A549 (cell line): ENCODE data around the gene HSP90AA1.

ENCODE experiments used
- BCL3 ChIP-seq: fragments of >200 bp; sonication (Bioruptor Twin); formaldehyde crosslinking; IDR thresholded peaks from 3 replicates; pipeline ENCODE4 v1.6.1; 2016
- EP300 ChIP-seq, 2 experiments: fragments of >200 bp; sonication (Bioruptor Twin); formaldehyde crosslinking; IDR thresholded peaks; 2 replicates in 1 of 2; 3 replicates in 1 of 2; pipeline ENCODE4 v1.6.1; 2016 to 2017
- JUN ChIP-seq, 2 experiments: fragments of >200 bp; sonication (Bioruptor Twin); formaldehyde crosslinking; IDR thresholded peaks; 2 replicates in 1 of 2; 3 replicates in 1 of 2; pipeline ENCODE4 v1.6.1; 2016 to 2017
- KDM5A ChIP-seq: fragments of 200-600 bp; sonication (generic); IDR thresholded peaks from 2 replicates; pipeline ENCODE4 v1.6.1; 2016; ENCODE audit warnings: antibody characterized with exemption, mild to moderate bottlenecking
- PHF8 ChIP-seq: fragments of 200-600 bp; sonication (generic); IDR thresholded peaks from 2 replicates; pipeline ENCODE4 v1.6.1; 2016; ENCODE audit warnings: low read depth, mild to moderate bottlenecking, antibody characterized with exemption, moderate library complexity, borderline replicate concordance
- POLR2A ChIP-seq: IDR thresholded peaks from 2 replicates; pipeline ENCODE4 v1.6.1; 2012; ENCODE audit warnings: mild to moderate bottlenecking, low read length
- POLR2AphosphoS2 ChIP-seq: conservative IDR thresholded peaks from 2 replicates; pipeline ENCODE4 v1.6.1; 2012; ENCODE audit warnings: low read length, improper control_type of control experiment, inconsistent platforms
- RAD21 ChIP-seq, 2 experiments: fragments of >200 bp in 1 of 2; sonication (Bioruptor Twin) in 1 of 2; formaldehyde crosslinking in 1 of 2; IDR thresholded peaks in 1 of 2; conservative IDR thresholded peaks in 1 of 2; 2 replicates in 1 of 2; 3 replicates in 1 of 2; pipeline ENCODE4 v1.6.1; 2012 to 2018; ENCODE audit warnings: inconsistent platforms in 1 of 2
- RFX5 ChIP-seq: fragments of 450-650 bp; IDR thresholded peaks from 2 replicates; pipeline ENCODE4 v1.7.1; 2014; ENCODE audit warnings: antibody characterized with exemption, mild to moderate bottlenecking, moderate library complexity
- TFCP2L1 ChIP-seq: fragments of 250-450 bp; sonication (Bioruptor Pico); IDR thresholded peaks from 2 replicates; pipeline ENCODE4 v1.5.0; 2021; ENCODE audit warnings: mild to moderate bottlenecking
- TF ChIP-seq, protein P1 (sequence below): fragments of >200 bp; sonication (Bioruptor Twin); formaldehyde crosslinking; IDR thresholded peaks from 3 replicates; pipeline ENCODE4 v1.5.1; 2016
- TF ChIP-seq, protein P2 (sequence below): fragments of 450-650 bp; IDR thresholded peaks from 2 replicates; pipeline ENCODE4 v1.6.1; 2014; ENCODE audit warnings: antibody characterized with exemption

GRCh38 chr14:102071283-102071998 is 15.4 kb downstream of the HSP90AA1 start:
- TF ChIP-seq EP300 (IDR thresholded peaks at IDR 0.05) = no peak
- no peak for TF ChIP-seq RFX5
- TF ChIP-seq POLR2A = no peak
- no peak for TF ChIP-seq KDM5A
- TF ChIP-seq, protein P1, sequence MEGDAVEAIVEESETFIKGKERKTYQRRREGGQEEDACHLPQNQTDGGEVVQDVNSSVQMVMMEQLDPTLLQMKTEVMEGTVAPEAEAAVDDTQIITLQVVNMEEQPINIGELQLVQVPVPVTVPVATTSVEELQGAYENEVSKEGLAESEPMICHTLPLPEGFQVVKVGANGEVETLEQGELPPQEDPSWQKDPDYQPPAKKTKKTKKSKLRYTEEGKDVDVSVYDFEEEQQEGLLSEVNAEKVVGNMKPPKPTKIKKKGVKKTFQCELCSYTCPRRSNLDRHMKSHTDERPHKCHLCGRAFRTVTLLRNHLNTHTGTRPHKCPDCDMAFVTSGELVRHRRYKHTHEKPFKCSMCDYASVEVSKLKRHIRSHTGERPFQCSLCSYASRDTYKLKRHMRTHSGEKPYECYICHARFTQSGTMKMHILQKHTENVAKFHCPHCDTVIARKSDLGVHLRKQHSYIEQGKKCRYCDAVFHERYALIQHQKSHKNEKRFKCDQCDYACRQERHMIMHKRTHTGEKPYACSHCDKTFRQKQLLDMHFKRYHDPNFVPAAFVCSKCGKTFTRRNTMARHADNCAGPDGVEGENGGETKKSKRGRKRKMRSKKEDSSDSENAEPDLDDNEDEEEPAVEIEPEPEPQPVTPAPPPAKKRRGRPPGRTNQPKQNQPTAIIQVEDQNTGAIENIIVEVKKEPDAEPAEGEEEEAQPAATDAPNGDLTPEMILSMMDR = no peak
- TF ChIP-seq, protein P2, sequence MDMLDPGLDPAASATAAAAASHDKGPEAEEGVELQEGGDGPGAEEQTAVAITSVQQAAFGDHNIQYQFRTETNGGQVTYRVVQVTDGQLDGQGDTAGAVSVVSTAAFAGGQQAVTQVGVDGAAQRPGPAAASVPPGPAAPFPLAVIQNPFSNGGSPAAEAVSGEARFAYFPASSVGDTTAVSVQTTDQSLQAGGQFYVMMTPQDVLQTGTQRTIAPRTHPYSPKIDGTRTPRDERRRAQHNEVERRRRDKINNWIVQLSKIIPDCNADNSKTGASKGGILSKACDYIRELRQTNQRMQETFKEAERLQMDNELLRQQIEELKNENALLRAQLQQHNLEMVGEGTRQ = no peak
- no peak for TF ChIP-seq RAD21 (conservative IDR thresholded peaks at IDR 0.05 in 1 of 2, IDR thresholded peaks at IDR 0.05 in 1 of 2)
- TF ChIP-seq PHF8 = no peak
- TF ChIP-seq POLR2AphosphoS2 = no peak
- TF ChIP-seq JUN (IDR thresholded peaks at IDR 0.05) = no peak
- no peak for TF ChIP-seq TFCP2L1
- TF ChIP-seq BCL3 = no peak
